Measurements from ENCODE around the gene PARD3B. TPM values are rescaled to one million over a fixed set of nuclear protein-coding genes. Genes with fewer than 3 reads are reported as not detected.
A peak's percentile ranks its signal among the peaks of the same experiment; 100 is the strongest.
"Not testable (repeated sequence)": the region's sequence is repeated elsewhere in the genome, so short reads cannot be mapped to it uniquely, and the experiment has no call there.

Gene PARD3B
- polyA plus RNA-seq, 1 donor = 14.0 TPM

GRCh38 chr2:205474741-205475415 lies 929.6 kb downstream of the PARD3B start:
- Histone ChIP-seq H3K9me3 (ENCODE audit: control insufficient read depth, low read depth, low read length) (no peaks in the 10 kb centered on the region), H3K36me3 (ENCODE audit: control insufficient read depth, insufficient read depth, low read length) (no peaks in the 10 kb centered on the region), H3K27me3 (ENCODE audit: control insufficient read depth, insufficient read depth, low read length) (no peaks in the 10 kb centered on the region), H3K27ac (ENCODE audit: low read length) (no peak overlapping the region), H3K4me1 (ENCODE audit: control insufficient read depth, insufficient read depth, low read length) (peaks cover 10% of the 10 kb centered on the region), H3K4me3 (ENCODE audit: low read length) (no peak overlapping the region)
- WGBS (ENCODE audit: insufficient coverage, low lambda C conversion rate) = 83% methylated on average over 2 of the region's 6 CpGs
- no peak for DNase-seq

GRCh38 chr2:205475416-205475768 lies 930.1 kb downstream of the PARD3B start:
- Histone ChIP-seq H3K9me3 (ENCODE audit: control insufficient read depth, low read depth, low read length) (no peaks in the 10 kb centered on the region), H3K36me3 (ENCODE audit: control insufficient read depth, insufficient read depth, low read length) (no peaks in the 10 kb centered on the region)
- 94% methylated on average over 2 of the region's 3 CpGs for WGBS (ENCODE audit: insufficient coverage, low lambda C conversion rate)

GRCh38 chr2:205477016-205477705 lies 931.9 kb downstream of the PARD3B start:
- no peaks in the 10 kb centered on the region for H3K27me3 ChIP-seq (ENCODE audit: control insufficient read depth, insufficient read depth, low read length)
- H3K36me3 ChIP-seq (ENCODE audit: control insufficient read depth, insufficient read depth, low read length) = no peaks in the 10 kb centered on the region
- H3K27ac ChIP-seq (ENCODE audit: low read length) = peak overlapping the region; percentile 25
- peak in 1 of 2 donors; percentile 73 for DNase-seq
- peaks cover 10% of the 10 kb centered on the region for H3K4me1 ChIP-seq (ENCODE audit: control insufficient read depth, insufficient read depth, low read length)
- no peaks in the 10 kb centered on the region for H3K9me3 ChIP-seq (ENCODE audit: control insufficient read depth, low read depth, low read length)
- no peak overlapping the region for H3K4me3 ChIP-seq (ENCODE audit: low read length)
- 14% methylated on average over 1 of the region's 3 CpGs for WGBS (ENCODE audit: insufficient coverage, low lambda C conversion rate)

More at GRCh38 chr2:205475416-205475768, 930.1 kb downstream of the PARD3B start:
- Histone ChIP-seq H3K27ac (ENCODE audit: low read length) (no peak overlapping the region), H3K4me1 (ENCODE audit: control insufficient read depth, insufficient read depth, low read length) (peaks cover 10% of the 10 kb centered on the region), H3K27me3 (ENCODE audit: control insufficient read depth, insufficient read depth, low read length) (no peaks in the 10 kb centered on the region), H3K4me3 (ENCODE audit: low read length) (no peak overlapping the region)
- DNase-seq = no peak

- 100% methylated on average over 1 of the region's 5 CpGs for WGBS (ENCODE audit: insufficient coverage, low lambda C conversion rate)
- Histone ChIP-seq H3K9me3 (ENCODE audit: control insufficient read depth, low read depth, low read length) (no peaks in the 10 kb centered on the region), H3K27ac (ENCODE audit: low read length) (no peak overlapping the region), H3K4me1 (ENCODE audit: control insufficient read depth, insufficient read depth, low read length) (peaks cover 10% of the 10 kb centered on the region), H3K36me3 (ENCODE audit: control insufficient read depth, insufficient read depth, low read length) (no peaks in the 10 kb centered on the region), H3K27me3 (ENCODE audit: control insufficient read depth, insufficient read depth, low read length) (no peaks in the 10 kb centered on the region), H3K4me3 (ENCODE audit: low read length) (no peak overlapping the region)
- DNase-seq = no peak
Measured at GRCh38 chr2:205481861-205482260, 936.6 kb downstream of the PARD3B start.

- Histone ChIP-seq H3K27ac (ENCODE audit: low read length) (no peak overlapping the region), H3K9me3 (ENCODE audit: control insufficient read depth, low read depth, low read length) (no peaks in the 10 kb centered on the region), H3K36me3 (ENCODE audit: control insufficient read depth, insufficient read depth, low read length) (no peaks in the 10 kb centered on the region), H3K4me3 (ENCODE audit: low read length) (no peak overlapping the region), H3K4me1 (ENCODE audit: control insufficient read depth, insufficient read depth, low read length) (peaks cover 6% of the 10 kb centered on the region), H3K27me3 (ENCODE audit: control insufficient read depth, insufficient read depth, low read length) (no peaks in the 10 kb centered on the region)
- WGBS (ENCODE audit: insufficient coverage, low lambda C conversion rate) = 64% methylated on average over 4 of the region's 8 CpGs
- DNase-seq = no peak
Measured at GRCh38 chr2:205482399-205483081, 937.3 kb downstream of the PARD3B start.

GRCh38 chr2:205483095-205483494 lies 937.8 kb downstream of the PARD3B start:
- H3K9me3 ChIP-seq (ENCODE audit: control insufficient read depth, low read depth, low read length) = no peaks in the 10 kb centered on the region
- no peaks in the 10 kb centered on the region for H3K36me3 ChIP-seq (ENCODE audit: control insufficient read depth, insufficient read depth, low read length)
- H3K27ac ChIP-seq (ENCODE audit: low read length) = no peak overlapping the region
- no peaks in the 10 kb centered on the region for H3K27me3 ChIP-seq (ENCODE audit: control insufficient read depth, insufficient read depth, low read length)
- no peak for DNase-seq
- H3K4me3 ChIP-seq (ENCODE audit: low read length) = no peak overlapping the region
- peaks cover under 1% of the 10 kb centered on the region for H3K4me1 ChIP-seq (ENCODE audit: control insufficient read depth, insufficient read depth, low read length)

- 20% methylated on average over 1 of the region's 2 CpGs for WGBS (ENCODE audit: insufficient coverage, low lambda C conversion rate)
- Histone ChIP-seq H3K36me3 (ENCODE audit: control insufficient read depth, insufficient read depth, low read length) (no peaks in the 10 kb centered on the region), H3K27ac (ENCODE audit: low read length) (no peak overlapping the region), H3K4me3 (ENCODE audit: low read length) (no peak overlapping the region), H3K9me3 (ENCODE audit: control insufficient read depth, low read depth, low read length) (no peaks in the 10 kb centered on the region), H3K27me3 (ENCODE audit: control insufficient read depth, insufficient read depth, low read length) (no peaks in the 10 kb centered on the region), H3K4me1 (ENCODE audit: control insufficient read depth, insufficient read depth, low read length) (no peaks in the 10 kb centered on the region)
- DNase-seq = no peak
Measured at GRCh38 chr2:205484215-205484614, 938.9 kb downstream of the PARD3B start.

- Histone ChIP-seq H3K27ac (ENCODE audit: low read length) (no peak overlapping the region), H3K27me3 (ENCODE audit: control insufficient read depth, insufficient read depth, low read length) (no peaks in the 10 kb centered on the region), H3K4me3 (ENCODE audit: low read length) (no peak overlapping the region), H3K4me1 (ENCODE audit: control insufficient read depth, insufficient read depth, low read length) (no peaks in the 10 kb centered on the region), H3K9me3 (ENCODE audit: control insufficient read depth, low read depth, low read length) (no peaks in the 10 kb centered on the region), H3K36me3 (ENCODE audit: control insufficient read depth, insufficient read depth, low read length) (no peaks in the 10 kb centered on the region)
- no peak for DNase-seq
- no CpG with 5 or more reads among the region's 4 CpGs for WGBS (ENCODE audit: insufficient coverage, low lambda C conversion rate)
Measured at GRCh38 chr2:205484764-205485163, 939.5 kb downstream of the PARD3B start.

GRCh38 chr2:205493528-205493927 lies 948.3 kb downstream of the PARD3B start:
- not testable (repeated sequence) for H3K4me3 ChIP-seq (ENCODE audit: low read length); H3K36me3 ChIP-seq (ENCODE audit: control insufficient read depth, insufficient read depth, low read length); H3K9me3 ChIP-seq (ENCODE audit: control insufficient read depth, low read depth, low read length); H3K27ac ChIP-seq (ENCODE audit: low read length); H3K4me1 ChIP-seq (ENCODE audit: control insufficient read depth, insufficient read depth, low read length); H3K27me3 ChIP-seq (ENCODE audit: control insufficient read depth, insufficient read depth, low read length); DNase-seq
- WGBS (ENCODE audit: insufficient coverage, low lambda C conversion rate) = 100% methylated on average over 2 of the region's 2 CpGs

GRCh38 chr2:205494537-205495235 lies 949.4 kb downstream of the PARD3B start:
- Histone ChIP-seq H3K4me1 (ENCODE audit: control insufficient read depth, insufficient read depth, low read length) (no peaks in the 10 kb centered on the region), H3K27me3 (ENCODE audit: control insufficient read depth, insufficient read depth, low read length) (no peaks in the 10 kb centered on the region), H3K4me3 (ENCODE audit: low read length) (no peak overlapping the region), H3K36me3 (ENCODE audit: control insufficient read depth, insufficient read depth, low read length) (no peaks in the 10 kb centered on the region), H3K27ac (ENCODE audit: low read length) (no peak overlapping the region), H3K9me3 (ENCODE audit: control insufficient read depth, low read depth, low read length) (no peaks in the 10 kb centered on the region)
- no CpG with 5 or more reads among the region's 7 CpGs for WGBS (ENCODE audit: insufficient coverage, low lambda C conversion rate)
- no peak for DNase-seq

All from large intestine (tissue), 3 donors.